Fibroblast of lung (primary cell): Measurements from ENCODE around the gene KLHL17. TPM values are rescaled to one million over a fixed set of nuclear protein-coding genes. Genes with fewer than 3 reads are reported as not detected.

Experiments used
- DNase-seq, 2 donors: peaks; one replicate each; pipeline versions ENCODE4 v3.0.0 to v3.0.0-alpha.2; 2010; ENCODE audit warnings: low read depth in 2 of 2
- H2AFZ ChIP-seq: 2 replicates; pipeline ENCODE4 v1.5.1; 2012; ENCODE audit warnings: low read length, control low read depth, inconsistent platforms
- H3K27ac ChIP-seq: 2 replicates; pipeline ENCODE4 v1.5.1; 2011; ENCODE audit warnings: low read length, control low read depth; ENCODE audit not compliant: insufficient read depth
- H3K27me3 ChIP-seq: 2 replicates; pipeline ENCODE4 v1.5.1; 2011; ENCODE audit warnings: mild to moderate bottlenecking, low read length; ENCODE audit not compliant: control insufficient read depth, insufficient read depth
- H3K36me3 ChIP-seq: 2 replicates; pipeline ENCODE4 v1.5.1; 2011; ENCODE audit warnings: low read length; ENCODE audit not compliant: control insufficient read depth, insufficient read depth
- H3K4me1 ChIP-seq: 2 replicates; pipeline ENCODE4 v1.5.1; 2011; ENCODE audit warnings: low read length; ENCODE audit not compliant: control insufficient read depth, insufficient read depth; ENCODE audit errors: extremely low read depth
- H3K4me2 ChIP-seq: 2 replicates; pipeline ENCODE4 v1.5.1; 2011; ENCODE audit warnings: low read length, control low read depth; ENCODE audit not compliant: insufficient read depth; ENCODE audit errors: extremely low read depth
- H3K4me3 ChIP-seq, 4 experiments: fragments of 200-600 bp in 1 of 4; sonication (generic) in 1 of 4; replicated peaks in 1 of 4; 2 replicates each; pipeline ENCODE4 v1.5.1; 2011 to 2016; ENCODE audit warnings: low read length in 4 of 4, low read depth in 3 of 4, mild to moderate bottlenecking in 3 of 4, control low read depth in 2 of 4, inconsistent platforms in 1 of 4, mixed read lengths in 1 of 4; ENCODE audit not compliant: insufficient read depth in 1 of 4; ENCODE audit errors: control extremely low read depth in 1 of 4
- H3K79me2 ChIP-seq: 2 replicates; pipeline ENCODE4 v1.5.1; 2012; ENCODE audit warnings: mild to moderate bottlenecking, low read length, inconsistent platforms; ENCODE audit not compliant: control insufficient read depth, insufficient read depth
- H3K9ac ChIP-seq: 2 replicates; pipeline ENCODE4 v1.5.1; 2011; ENCODE audit warnings: mild to moderate bottlenecking, low read length, control low read depth; ENCODE audit not compliant: insufficient read depth
- H3K9me3 ChIP-seq: 2 replicates; pipeline ENCODE4 v1.5.1; 2012; ENCODE audit warnings: low read depth, low read length; ENCODE audit not compliant: control insufficient read depth, insufficient read depth
- H4K20me1 ChIP-seq: 2 replicates; pipeline ENCODE4 v1.5.1; 2011; ENCODE audit warnings: low read length; ENCODE audit not compliant: control insufficient read depth, insufficient read depth; ENCODE audit errors: extremely low read depth
- EZH2 ChIP-seq: IDR thresholded peaks from 2 replicates; pipeline ENCODE4 v1.5.1; 2012; ENCODE audit warnings: low read length, control low read depth, mild to moderate bottlenecking; ENCODE audit errors: missing control alignments
- polyA plus RNA-seq, 2 donors: library from polyadenylated mRNA; depleted of rRNA in 1 of 2; stranded (reverse) in 1 of 2; unstranded in 1 of 2; fragments of >200 nt; gene quantifications; 2 replicates each; pipeline ENCODE4 v1.2.1, GENCODE V29; 2011 to 2012; ENCODE audit warnings: missing spikeins in 1 of 2
- total RNA-seq: library from RNA; depleted of rRNA; stranded (reverse); fragments of >200 nt; gene quantifications from 2 replicates; pipeline ENCODE4 v1.2.1, GENCODE V29; 2014
- TF ChIP-seq, protein P1 (sequence below), 2 donors: IDR thresholded peaks in 1 of 2; conservative IDR thresholded peaks in 1 of 2; 1 replicate in 1 of 2; 2 replicates in 1 of 2; pipeline ENCODE4 v1.5.1; 2011 to 2012; ENCODE audit warnings: low read length in 2 of 2, control low read depth in 1 of 2, inconsistent platforms in 1 of 2, low read depth in 1 of 2, mild to moderate bottlenecking in 1 of 2

Gene KLHL17
- total and polyA plus RNA-seq, 2 donors (not counting 1 experiment from before 2014, with no cell fraction given), result 4.7 to 7.4 TPM

DNA sequence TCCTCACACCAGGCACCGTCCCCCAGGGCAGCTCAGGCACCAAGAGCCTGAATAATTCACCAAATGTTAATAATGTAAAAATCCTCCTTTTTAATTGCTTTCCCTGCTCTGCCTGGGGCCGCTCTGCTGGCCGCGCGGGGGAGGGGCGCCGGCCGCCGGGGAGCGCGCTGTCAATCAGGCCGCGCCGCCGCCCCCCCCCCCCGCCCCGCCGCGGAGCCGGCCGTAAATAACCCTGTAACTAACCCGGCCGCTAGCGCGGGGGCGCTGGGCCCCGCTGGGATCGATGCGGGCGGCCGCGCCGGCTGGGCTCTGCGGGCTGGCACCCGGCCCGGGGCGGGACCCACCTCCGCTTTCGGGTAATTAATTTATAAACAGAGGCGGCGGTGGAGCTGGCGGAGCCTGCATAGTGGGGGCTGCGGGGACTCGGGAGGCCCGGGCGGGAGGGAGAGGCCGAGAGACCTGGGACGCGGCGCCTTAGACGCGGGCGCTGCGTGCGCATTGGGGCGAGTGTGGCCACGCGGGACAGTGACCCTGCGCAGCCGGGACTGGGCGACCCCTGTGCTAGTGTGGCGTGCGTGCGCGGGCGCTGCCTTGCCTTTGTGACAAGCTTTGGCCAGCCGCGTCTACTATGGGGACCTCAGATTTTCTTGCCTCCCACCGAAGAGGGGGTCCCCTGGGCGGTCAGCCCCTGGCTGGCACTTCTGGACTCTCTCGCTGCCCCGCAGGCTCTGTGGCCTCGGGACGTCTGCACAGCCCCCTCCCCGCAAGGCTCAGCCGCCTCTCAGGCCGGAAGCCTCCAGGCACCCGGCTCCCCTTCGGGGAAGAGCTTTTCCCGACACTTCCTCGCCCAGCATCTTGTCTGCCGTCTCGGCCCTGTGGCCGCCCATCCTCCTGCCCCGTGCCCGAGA, 20.0 kb upstream of the KLHL17 start:
- no peaks in the 10 kb centered on the region for H3K9me3 ChIP-seq
- H2AFZ ChIP-seq, result no peak overlapping the region
- peak overlapping the region; percentile 78 for H3K4me2 ChIP-seq
- no peaks in the 10 kb centered on the region for H4K20me1 ChIP-seq
- peak; percentile 77 to 80 for DNase-seq
- peak; percentile 6 for TF ChIP-seq EZH2
- TF ChIP-seq, protein P1, sequence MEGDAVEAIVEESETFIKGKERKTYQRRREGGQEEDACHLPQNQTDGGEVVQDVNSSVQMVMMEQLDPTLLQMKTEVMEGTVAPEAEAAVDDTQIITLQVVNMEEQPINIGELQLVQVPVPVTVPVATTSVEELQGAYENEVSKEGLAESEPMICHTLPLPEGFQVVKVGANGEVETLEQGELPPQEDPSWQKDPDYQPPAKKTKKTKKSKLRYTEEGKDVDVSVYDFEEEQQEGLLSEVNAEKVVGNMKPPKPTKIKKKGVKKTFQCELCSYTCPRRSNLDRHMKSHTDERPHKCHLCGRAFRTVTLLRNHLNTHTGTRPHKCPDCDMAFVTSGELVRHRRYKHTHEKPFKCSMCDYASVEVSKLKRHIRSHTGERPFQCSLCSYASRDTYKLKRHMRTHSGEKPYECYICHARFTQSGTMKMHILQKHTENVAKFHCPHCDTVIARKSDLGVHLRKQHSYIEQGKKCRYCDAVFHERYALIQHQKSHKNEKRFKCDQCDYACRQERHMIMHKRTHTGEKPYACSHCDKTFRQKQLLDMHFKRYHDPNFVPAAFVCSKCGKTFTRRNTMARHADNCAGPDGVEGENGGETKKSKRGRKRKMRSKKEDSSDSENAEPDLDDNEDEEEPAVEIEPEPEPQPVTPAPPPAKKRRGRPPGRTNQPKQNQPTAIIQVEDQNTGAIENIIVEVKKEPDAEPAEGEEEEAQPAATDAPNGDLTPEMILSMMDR (conservative IDR thresholded peaks at IDR 0.05 in 1 of 2, IDR thresholded peaks at IDR 0.05 in 1 of 2; ENCODE audit: low read depth in 1 of 2, low read length in 2 of 2), result no peak
- H3K27me3 ChIP-seq, result peaks cover 2% of the 10 kb centered on the region
- peaks cover 24% of the 10 kb centered on the region for H3K4me1 ChIP-seq
- H3K9ac ChIP-seq, result peak overlapping the region; percentile 55
- peak overlapping the region; percentile 4 for H3K27ac ChIP-seq
- H3K36me3 ChIP-seq, result peaks cover 4% of the 10 kb centered on the region
- H3K4me3 ChIP-seq, result peak overlapping the region in 2 of 4 experiments; percentile 10 to 31
- no peaks in the 10 kb centered on the region for H3K79me2 ChIP-seq

DNA sequence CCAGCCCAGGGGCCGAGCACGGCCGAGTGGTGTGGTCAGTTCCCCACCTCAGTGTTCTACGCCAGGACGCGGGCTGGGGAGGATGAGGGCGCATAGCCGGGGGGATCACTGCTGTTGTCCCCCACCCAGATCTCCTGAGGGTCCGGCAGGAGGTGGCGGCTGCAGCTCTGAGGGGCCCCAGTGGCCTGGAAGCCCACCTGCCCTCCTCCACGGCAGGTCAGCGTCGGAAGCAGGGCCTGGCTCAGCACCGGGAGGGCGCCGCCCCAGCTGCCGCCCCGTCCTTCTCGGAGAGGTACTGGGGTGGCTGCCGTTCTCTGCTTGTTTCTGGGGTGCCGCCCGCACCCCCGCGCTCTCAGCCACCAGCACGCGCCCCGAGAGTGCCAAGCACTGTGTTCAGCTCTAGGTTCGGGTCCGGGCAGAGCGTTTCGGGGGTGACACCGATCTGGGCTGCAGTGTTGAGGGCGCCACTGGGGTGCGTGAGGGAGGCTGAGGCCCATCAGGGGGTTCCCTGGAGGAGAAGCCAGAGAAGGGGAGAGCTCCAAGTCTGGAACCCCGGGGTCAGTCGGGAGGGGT, 19.3 kb upstream of the KLHL17 start:
- DNase-seq, result no peak
- H2AFZ ChIP-seq, result no peak overlapping the region
- H3K4me3 ChIP-seq, result peak overlapping the region in 1 of 4 experiments; percentile 27

More for the DNA sequence above, 19.3 kb upstream of the KLHL17 start:
- peaks cover 24% of the 10 kb centered on the region for H3K4me1 ChIP-seq
- H4K20me1 ChIP-seq, result no peaks in the 10 kb centered on the region
- peak overlapping the region; percentile 4 for H3K27ac ChIP-seq
- peak overlapping the region; percentile 55 for H3K9ac ChIP-seq
- H3K79me2 ChIP-seq, result no peaks in the 10 kb centered on the region
- peak overlapping the region; percentile 25 for H3K4me2 ChIP-seq
- no peaks in the 10 kb centered on the region for H3K27me3 ChIP-seq
- peaks cover 7% of the 10 kb centered on the region for H3K36me3 ChIP-seq
- no peaks in the 10 kb centered on the region for H3K9me3 ChIP-seq
- TF ChIP-seq EZH2, result no peak
- TF ChIP-seq, protein P1 (conservative IDR thresholded peaks at IDR 0.05 in 1 of 2, IDR thresholded peaks at IDR 0.05 in 1 of 2; ENCODE audit: low read depth in 1 of 2, low read length in 2 of 2), result no peak
